Endothelial cell of umbilical vein (primary cell): Measurements from ENCODE around the gene SLC39A13. TPM values are rescaled to one million over a fixed set of nuclear protein-coding genes. Genes with fewer than 3 reads are reported as not detected.

ENCODE experiments used
- BruUV-seq: library from RNA; stranded (reverse); fragments of 400-500 nt; replicated peaks from 2 replicates; lab custom pipeline; 2021; lab: Mats Ljungman, UMichigan
- CTCF ChIA-PET: fragments of 300-600, 350-600 bp; sonication (Branson Sonifier 250); formaldehyde crosslinking; loops from one replicate; lab custom pipeline; 2021; ENCODE audit warnings: antibody characterized with exemption, inconsistent platforms; lab: Charles Lee
- POLR2A ChIA-PET: fragments of 300-600, 350-600 bp; sonication (Branson Sonifier 250); formaldehyde crosslinking; loops from one replicate; lab custom pipeline; 2021; ENCODE audit warnings: antibody characterized with exemption, inconsistent platforms; lab: Charles Lee
- DNase-seq: peaks from one replicate; pipeline ENCODE4 v3.0.0-alpha.2; 2011; ENCODE audit warnings: low read depth, low spot score
- FAIRE-seq: peaks from 2 replicates; lab custom pipeline; 2011; peaks lifted over from hg19 to GRCh38; lab: Jason Lieb, UNC
- H2AFZ ChIP-seq: 2 replicates; pipeline ENCODE4 v1.6.0; 2012; ENCODE audit warnings: low read depth, low read length, control low read depth, inconsistent platforms
- H3K27ac ChIP-seq: 2 replicates; pipeline ENCODE4 v1.5.1; 2011; ENCODE audit warnings: low read depth, mild to moderate bottlenecking, control low read depth, low read length, moderate library complexity; ENCODE audit not compliant: insufficient read depth
- H3K27me3 ChIP-seq, 2 experiments: 2 replicates each; pipeline versions ENCODE4 v1.6.0 to v1.6.1; 2011; ENCODE audit warnings: low read length in 2 of 2, mixed read lengths in 1 of 2; ENCODE audit not compliant: control insufficient read depth in 2 of 2, insufficient read depth in 2 of 2
- H3K36me3 ChIP-seq, 2 experiments: 2 replicates in 1 of 2; 3 replicates in 1 of 2; pipeline ENCODE4 v1.5.1; 2011; ENCODE audit warnings: low read length in 2 of 2, mild to moderate bottlenecking in 1 of 2, moderate library complexity in 1 of 2; ENCODE audit not compliant: control insufficient read depth in 2 of 2, insufficient read depth in 2 of 2; ENCODE audit errors: extremely low read depth in 1 of 2
- H3K4me1 ChIP-seq: 3 replicates; pipeline ENCODE4 v1.5.1; 2011; ENCODE audit warnings: mild to moderate bottlenecking, low read length; ENCODE audit not compliant: control insufficient read depth, insufficient read depth; ENCODE audit errors: extremely low read depth
- H3K4me2 ChIP-seq: 2 replicates; pipeline ENCODE4 v1.6.1; 2011; ENCODE audit warnings: low read length, control low read depth, mixed read lengths; ENCODE audit not compliant: insufficient read depth
- H3K4me3 ChIP-seq, 3 experiments: fragments of 200-600 bp in 1 of 3; sonication (generic), shearing (Covaris generic) in 1 of 3; replicated peaks in 1 of 3; 2 replicates each; pipeline ENCODE4 v1.5.1; 2011 to 2016; ENCODE audit warnings: control low read depth in 3 of 3, low read length in 3 of 3, mild to moderate bottlenecking in 2 of 3, inconsistent platforms in 1 of 3, low read depth in 1 of 3, moderate library complexity in 1 of 3; ENCODE audit not compliant: insufficient read depth in 1 of 3
- H3K79me2 ChIP-seq: 2 replicates; pipeline ENCODE4 v1.6.0; 2012; ENCODE audit warnings: low read length, inconsistent platforms; ENCODE audit not compliant: control insufficient read depth, insufficient read depth
- H3K9ac ChIP-seq: replicated peaks from 2 replicates; pipeline ENCODE3; 2011; ENCODE audit warnings: low read length, control low read depth; ENCODE audit not compliant: insufficient read depth; ENCODE audit errors: extremely low read depth
- H3K9me1 ChIP-seq: replicated peaks from 3 replicates; pipeline ENCODE4 v1.6.0; 2011; ENCODE audit warnings: mild to moderate bottlenecking, low read length; ENCODE audit not compliant: control insufficient read depth, insufficient read depth; ENCODE audit errors: extremely low read depth
- H3K9me3 ChIP-seq: replicated peaks from 2 replicates; pipeline ENCODE4 v1.5.1; 2012; ENCODE audit warnings: low read length, inconsistent platforms; ENCODE audit not compliant: control insufficient read depth, insufficient read depth
- H4K20me1 ChIP-seq: replicated peaks from 2 replicates; pipeline ENCODE3; 2011; ENCODE audit warnings: mild to moderate bottlenecking, low read length; ENCODE audit not compliant: control insufficient read depth, insufficient read depth; ENCODE audit errors: extremely low read depth
- EZH2 ChIP-seq: IDR thresholded peaks from 2 replicates; pipeline ENCODE4 v1.6.1; 2012; ENCODE audit warnings: borderline replicate concordance, low read depth, mild to moderate bottlenecking, moderate library complexity, low read length, inconsistent platforms; ENCODE audit not compliant: severe bottlenecking
- FOS ChIP-seq: IDR thresholded peaks from 2 replicates; pipeline ENCODE4 v1.6.1; 2011; ENCODE audit warnings: mild to moderate bottlenecking, low read length, moderate library complexity, borderline replicate concordance; ENCODE audit not compliant: insufficient read depth
- JUN ChIP-seq: IDR thresholded peaks from 2 replicates; pipeline ENCODE4 v1.6.1; 2011; ENCODE audit warnings: borderline replicate concordance, low read depth; ENCODE audit not compliant: insufficient read length, insufficient read depth
- POLR2A ChIP-seq: IDR thresholded peaks from 2 replicates; pipeline ENCODE4 v1.6.1; 2012; ENCODE audit warnings: low read depth, mild to moderate bottlenecking, control low read depth, low read length
- POLR2AphosphoS5 ChIP-seq: IDR thresholded peaks from 2 replicates; pipeline ENCODE4 v1.6.1; 2012; ENCODE audit warnings: low read depth, mild to moderate bottlenecking, control low read depth, low read length, moderate library complexity; ENCODE audit not compliant: insufficient read depth
- dilution Hi-C: fragments of 300-500 bp; cut with MboI; formaldehyde crosslinking; loops from one replicate; pipeline ENCODE4 v1.15.0; 2019; ENCODE audit warnings: low sequenced_read_pairs; ENCODE audit not compliant: extremely low pct_ligation_motif_present
- intact Hi-C: fragments of 100-400 bp; cut with micrococcal nuclease; formaldehyde crosslinking; loops from one replicate; pipeline ENCODE4 v1.10.0; 2022
- polyA plus RNA-seq, 4 experiments: library from polyadenylated mRNA; depleted of rRNA in 3 of 4; stranded (reverse) in 3 of 4; unstranded in 1 of 4; fragments of >200 nt; gene quantifications; 2 replicates each; pipeline versions ENCODE4 v1.2.1 to v1.2.3, GENCODE V29; 2011 to 2012; ENCODE audit warnings: missing spikeins in 1 of 4
- total RNA-seq: library from RNA; stranded (reverse); gene quantifications from 2 replicates; pipeline ENCODE4 v1.2.3, GENCODE V29; 2021
- TF ChIP-seq, protein P1 (sequence below): IDR thresholded peaks from 2 replicates; pipeline ENCODE4 v1.6.1; 2011; ENCODE audit not compliant: insufficient read depth, insufficient read length
- TF ChIP-seq, protein P2 (sequence below), 2 donors: IDR thresholded peaks; 1 replicate in 1 of 2; 2 replicates in 1 of 2; pipeline ENCODE4 v1.5.1; 2011; ENCODE audit warnings: low read length in 2 of 2, mild to moderate bottlenecking in 2 of 2, moderate library complexity in 2 of 2, control low read depth in 1 of 2, inconsistent platforms in 1 of 2, low read depth in 1 of 2; ENCODE audit not compliant: insufficient read depth in 1 of 2; ENCODE audit errors: extremely low read depth in 1 of 2

SLC39A13 gene
- total and polyA plus RNA-seq, 2 donors (not counting 3 experiments of a cell fraction or from before 2014, with no cell fraction given), result 91.9 to 94.3 TPM

DNA sequence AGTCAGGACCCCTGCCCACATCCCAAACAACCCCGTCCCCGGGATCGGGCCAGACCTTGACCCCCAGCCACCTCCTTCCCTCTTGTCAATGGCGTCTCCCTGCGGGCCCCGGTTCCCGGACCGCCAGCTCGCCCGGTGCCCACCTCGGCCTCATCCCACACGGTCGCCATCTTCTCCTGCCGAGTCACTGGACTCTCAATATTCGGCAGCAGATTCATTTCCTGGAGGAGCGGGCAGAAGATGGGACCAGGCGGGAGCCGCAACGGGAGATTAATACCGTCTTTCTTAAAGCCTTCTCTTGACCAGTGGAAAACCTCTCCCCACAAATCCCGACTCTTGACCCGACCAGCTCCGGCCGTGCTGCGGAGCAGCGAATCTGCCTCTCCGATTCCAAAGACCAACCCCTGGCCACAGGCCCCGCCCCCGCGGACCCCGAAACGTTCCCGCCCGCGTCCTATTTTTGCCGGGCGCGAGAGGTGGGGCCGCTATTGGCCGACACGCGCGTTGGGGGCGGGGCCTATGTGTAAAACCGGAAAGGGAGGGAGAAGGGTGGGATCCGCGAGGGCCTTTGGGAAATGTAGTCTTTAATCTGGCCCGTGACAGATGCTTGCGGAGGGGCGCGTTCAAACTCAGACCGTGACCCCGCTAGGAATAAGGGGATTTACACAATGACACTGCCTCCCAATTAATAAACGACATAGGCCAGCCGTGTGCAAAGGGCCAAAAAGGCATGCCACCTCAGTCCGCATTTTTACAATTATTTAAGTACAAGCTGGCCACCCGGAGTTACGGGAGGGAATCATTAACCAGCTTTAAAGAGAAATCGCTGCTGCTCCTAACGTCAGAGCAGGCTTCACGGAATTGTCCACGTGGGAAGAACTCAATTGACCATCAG is 17.9 kb downstream of the SLC39A13 start, which contains the start of gene PSMC3:
Gene PSMC3 (minus strand): TSS at position 378 of the 895 bp plus-strand sequence. CDS start 160 bp downstream, at position 218.
- peak within 1 kb of the TSS; percentile 90 for H2AFZ ChIP-seq
- dilution Hi-C loops (no loop called here), intact Hi-C loops (loop anchor here (1.0 to 5.0 kb wide), 3 partner anchors 10 to 151 kb away; partner anchors contain the start of genes CELF1, KBTBD4 and NDUFS3)
- peaks cover 10% of the 10 kb centered on the region for H3K4me1 ChIP-seq
- peak within 1 kb of the TSS; percentile 96 for H3K9ac ChIP-seq
- peak within 1 kb of the TSS; percentile 81 for H3K4me2 ChIP-seq
- peak; percentile 96 for FAIRE-seq
- H3K36me3 ChIP-seq, result peaks cover 11 to 16% of the 10 kb centered on the region in 2 experiments
- peak; percentile 97 for DNase-seq
- H3K27me3 ChIP-seq, result no peaks in the 10 kb centered on the region
- H3K9me1 ChIP-seq, result no peaks in the 10 kb centered on the region
- POLR2A ChIA-PET, result interaction anchor here (1.1 to 1.4 kb wide), 2 partner anchors 10 to 15 kb away, joined by 4 to 7 read pairs; no protein-coding TSS in a partner anchor
- TF ChIP-seq, protein P1, sequence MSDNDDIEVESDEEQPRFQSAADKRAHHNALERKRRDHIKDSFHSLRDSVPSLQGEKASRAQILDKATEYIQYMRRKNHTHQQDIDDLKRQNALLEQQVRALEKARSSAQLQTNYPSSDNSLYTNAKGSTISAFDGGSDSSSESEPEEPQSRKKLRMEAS, result peak; percentile 61
- TF ChIP-seq FOS (no peak), POLR2A (peak; percentile 80), POLR2AphosphoS5 (peak; percentile 75)
- H3K27ac ChIP-seq, result peak within 1 kb of the TSS; percentile 90
- peaks cover 23% of the 10 kb centered on the region for H3K79me2 ChIP-seq
- H3K4me3 ChIP-seq, result peak within 1 kb of the TSS; percentile 68 to 89 (median 79)
- CTCF ChIA-PET, result interaction anchor here (1.0 to 2.3 kb wide), 5 partner anchors 14 to 71 kb away, joined by 3 to 16 read pairs (median 9); no protein-coding TSS in a partner anchor
- no peaks in the 10 kb centered on the region for H4K20me1 ChIP-seq
- no peaks in the 10 kb centered on the region for H3K9me3 ChIP-seq
- no TSS peak for BruUV-seq

GRCh38 chr11:47430524-47430923 is 22.1 kb downstream of the SLC39A13 start:
- Histone ChIP-seq H3K27me3 (no peaks in the 10 kb centered on the region), H3K79me2 (peaks cover 4% of the 10 kb centered on the region), H4K20me1 (no peaks in the 10 kb centered on the region), H3K9ac (no peak overlapping the region), H3K9me1 (no peaks in the 10 kb centered on the region), H3K9me3 (no peaks in the 10 kb centered on the region), H3K4me1 (peaks cover under 1% of the 10 kb centered on the region), H3K36me3 (no peaks in the 10 kb centered on the region), H3K4me3 (no peak overlapping the region), H3K27ac (no peak overlapping the region), H2AFZ (no peak overlapping the region), H3K4me2 (no peak overlapping the region)
- no TSS peak for BruUV-seq
- no peak for DNase-seq
- TF ChIP-seq, protein P1, result no peak
- TF ChIP-seq, protein P2, sequence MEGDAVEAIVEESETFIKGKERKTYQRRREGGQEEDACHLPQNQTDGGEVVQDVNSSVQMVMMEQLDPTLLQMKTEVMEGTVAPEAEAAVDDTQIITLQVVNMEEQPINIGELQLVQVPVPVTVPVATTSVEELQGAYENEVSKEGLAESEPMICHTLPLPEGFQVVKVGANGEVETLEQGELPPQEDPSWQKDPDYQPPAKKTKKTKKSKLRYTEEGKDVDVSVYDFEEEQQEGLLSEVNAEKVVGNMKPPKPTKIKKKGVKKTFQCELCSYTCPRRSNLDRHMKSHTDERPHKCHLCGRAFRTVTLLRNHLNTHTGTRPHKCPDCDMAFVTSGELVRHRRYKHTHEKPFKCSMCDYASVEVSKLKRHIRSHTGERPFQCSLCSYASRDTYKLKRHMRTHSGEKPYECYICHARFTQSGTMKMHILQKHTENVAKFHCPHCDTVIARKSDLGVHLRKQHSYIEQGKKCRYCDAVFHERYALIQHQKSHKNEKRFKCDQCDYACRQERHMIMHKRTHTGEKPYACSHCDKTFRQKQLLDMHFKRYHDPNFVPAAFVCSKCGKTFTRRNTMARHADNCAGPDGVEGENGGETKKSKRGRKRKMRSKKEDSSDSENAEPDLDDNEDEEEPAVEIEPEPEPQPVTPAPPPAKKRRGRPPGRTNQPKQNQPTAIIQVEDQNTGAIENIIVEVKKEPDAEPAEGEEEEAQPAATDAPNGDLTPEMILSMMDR (IDR thresholded peaks at IDR 0.05; ENCODE audit: extremely low read depth in 1 of 2, insufficient read depth in 1 of 2, low read depth in 1 of 2, low read length in 2 of 2), result no peak
- no peak for TF ChIP-seq JUN
- TF ChIP-seq POLR2AphosphoS5, result no peak
- TF ChIP-seq EZH2, result no peak
- CTCF ChIA-PET, result no interaction called here
- intact Hi-C loops (no loop called here), dilution Hi-C loops (no loop called here)
- POLR2A ChIA-PET, result no interaction called here
- no peak for FAIRE-seq
